ENCODE results near the gene SH2D4B.

DNA sequence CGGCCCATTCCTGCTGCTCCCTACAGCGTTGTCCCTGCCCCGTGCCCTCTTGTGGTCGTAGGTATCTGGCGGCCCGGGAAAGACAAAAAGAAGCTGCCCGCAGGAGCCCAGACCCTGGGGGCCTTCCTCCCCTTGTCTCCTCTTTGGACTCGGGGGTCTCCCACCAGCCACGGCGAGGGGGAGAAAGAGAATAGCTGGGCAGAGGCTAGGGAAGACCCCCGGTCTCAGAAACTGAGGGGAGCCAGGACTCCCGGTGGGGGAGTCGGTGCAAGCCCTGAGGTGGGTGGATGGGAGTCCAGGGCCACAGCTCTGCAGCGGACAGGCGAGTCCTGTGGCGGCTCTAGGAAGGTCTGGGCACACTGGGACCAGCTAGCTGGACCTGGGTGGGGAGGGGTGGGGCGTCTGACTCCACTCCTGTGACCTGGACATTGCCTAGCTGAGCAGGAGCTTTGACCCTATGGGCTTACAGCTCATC lies 1.3 kb upstream of the SH2D4B start:
- TF ChIP-seq, protein P1, sequence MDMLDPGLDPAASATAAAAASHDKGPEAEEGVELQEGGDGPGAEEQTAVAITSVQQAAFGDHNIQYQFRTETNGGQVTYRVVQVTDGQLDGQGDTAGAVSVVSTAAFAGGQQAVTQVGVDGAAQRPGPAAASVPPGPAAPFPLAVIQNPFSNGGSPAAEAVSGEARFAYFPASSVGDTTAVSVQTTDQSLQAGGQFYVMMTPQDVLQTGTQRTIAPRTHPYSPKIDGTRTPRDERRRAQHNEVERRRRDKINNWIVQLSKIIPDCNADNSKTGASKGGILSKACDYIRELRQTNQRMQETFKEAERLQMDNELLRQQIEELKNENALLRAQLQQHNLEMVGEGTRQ (IDR thresholded peaks at IDR 0.05; ENCODE audit: borderline replicate concordance, low read depth, low read length) = no peak
- TF ChIP-seq, protein P2, sequence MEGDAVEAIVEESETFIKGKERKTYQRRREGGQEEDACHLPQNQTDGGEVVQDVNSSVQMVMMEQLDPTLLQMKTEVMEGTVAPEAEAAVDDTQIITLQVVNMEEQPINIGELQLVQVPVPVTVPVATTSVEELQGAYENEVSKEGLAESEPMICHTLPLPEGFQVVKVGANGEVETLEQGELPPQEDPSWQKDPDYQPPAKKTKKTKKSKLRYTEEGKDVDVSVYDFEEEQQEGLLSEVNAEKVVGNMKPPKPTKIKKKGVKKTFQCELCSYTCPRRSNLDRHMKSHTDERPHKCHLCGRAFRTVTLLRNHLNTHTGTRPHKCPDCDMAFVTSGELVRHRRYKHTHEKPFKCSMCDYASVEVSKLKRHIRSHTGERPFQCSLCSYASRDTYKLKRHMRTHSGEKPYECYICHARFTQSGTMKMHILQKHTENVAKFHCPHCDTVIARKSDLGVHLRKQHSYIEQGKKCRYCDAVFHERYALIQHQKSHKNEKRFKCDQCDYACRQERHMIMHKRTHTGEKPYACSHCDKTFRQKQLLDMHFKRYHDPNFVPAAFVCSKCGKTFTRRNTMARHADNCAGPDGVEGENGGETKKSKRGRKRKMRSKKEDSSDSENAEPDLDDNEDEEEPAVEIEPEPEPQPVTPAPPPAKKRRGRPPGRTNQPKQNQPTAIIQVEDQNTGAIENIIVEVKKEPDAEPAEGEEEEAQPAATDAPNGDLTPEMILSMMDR (IDR thresholded peaks at IDR 0.05 in 2 of 3, conservative IDR thresholded peaks at IDR 0.05 in 1 of 3; ENCODE audit: control insufficient read depth in 2 of 3, extremely low read depth in 1 of 3, insufficient read depth in 1 of 3, low read depth in 3 of 3, low read length in 3 of 3) = no peak
- TF ChIP-seq TAF1 (IDR thresholded peaks at IDR 0.05; ENCODE audit: borderline replicate concordance, low read depth, low read length) (no peak), SREBF2 (IDR thresholded peaks at IDR 0.05; ENCODE audit: low read length) (no peak), YY1 (IDR thresholded peaks at IDR 0.05; ENCODE audit: low read depth, low read length) (no peak), EZH2 (IDR thresholded peaks at IDR 0.05; ENCODE audit: borderline replicate concordance, control insufficient read depth, low read depth, low read length) (no peak), EGR1 (IDR thresholded peaks at IDR 0.05; ENCODE audit: borderline replicate concordance in 1 of 2, low read depth in 2 of 2, low read length in 2 of 2) (no peak)
- TF ChIP-seq, protein P3, sequence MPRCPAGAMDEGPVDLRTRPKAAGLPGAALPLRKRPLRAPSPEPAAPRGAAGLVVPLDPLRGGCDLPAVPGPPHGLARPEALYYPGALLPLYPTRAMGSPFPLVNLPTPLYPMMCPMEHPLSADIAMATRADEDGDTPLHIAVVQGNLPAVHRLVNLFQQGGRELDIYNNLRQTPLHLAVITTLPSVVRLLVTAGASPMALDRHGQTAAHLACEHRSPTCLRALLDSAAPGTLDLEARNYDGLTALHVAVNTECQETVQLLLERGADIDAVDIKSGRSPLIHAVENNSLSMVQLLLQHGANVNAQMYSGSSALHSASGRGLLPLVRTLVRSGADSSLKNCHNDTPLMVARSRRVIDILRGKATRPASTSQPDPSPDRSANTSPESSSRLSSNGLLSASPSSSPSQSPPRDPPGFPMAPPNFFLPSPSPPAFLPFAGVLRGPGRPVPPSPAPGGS (IDR thresholded peaks at IDR 0.05; ENCODE audit: borderline replicate concordance, insufficient read depth, low read depth, low read length, poor library complexity, severe bottlenecking) = no peak
